Left renal pelvis (tissue), 4 donors: ENCODE data around the gene TARS3. TPM values are rescaled to one million over a fixed set of nuclear protein-coding genes. Genes with fewer than 3 reads are reported as not detected.
"Not testable (repeated sequence)": the region's sequence is repeated elsewhere in the genome, so short reads cannot be mapped to it uniquely, and the experiment has no call there.

Source experiments
- DNase-seq, 4 donors: peaks; one replicate each; pipeline ENCODE4 v3.0.0-alpha.2; 2013; ENCODE audit warnings: low read depth in 4 of 4, low spot score in 3 of 4
- polyA plus RNA-seq, 4 donors: library from polyadenylated mRNA; unstranded; fragments of 120-200 nt; gene quantifications; one replicate each; pipeline ENCODE4 v1.2.1, GENCODE V29; 2013; ENCODE audit not compliant: insufficient read length in 4 of 4

The TARS3 gene
- polyA plus RNA-seq, result 10 to 100 TPM; 16.3 to 23.0 (median 21.6) TPM

DNA sequence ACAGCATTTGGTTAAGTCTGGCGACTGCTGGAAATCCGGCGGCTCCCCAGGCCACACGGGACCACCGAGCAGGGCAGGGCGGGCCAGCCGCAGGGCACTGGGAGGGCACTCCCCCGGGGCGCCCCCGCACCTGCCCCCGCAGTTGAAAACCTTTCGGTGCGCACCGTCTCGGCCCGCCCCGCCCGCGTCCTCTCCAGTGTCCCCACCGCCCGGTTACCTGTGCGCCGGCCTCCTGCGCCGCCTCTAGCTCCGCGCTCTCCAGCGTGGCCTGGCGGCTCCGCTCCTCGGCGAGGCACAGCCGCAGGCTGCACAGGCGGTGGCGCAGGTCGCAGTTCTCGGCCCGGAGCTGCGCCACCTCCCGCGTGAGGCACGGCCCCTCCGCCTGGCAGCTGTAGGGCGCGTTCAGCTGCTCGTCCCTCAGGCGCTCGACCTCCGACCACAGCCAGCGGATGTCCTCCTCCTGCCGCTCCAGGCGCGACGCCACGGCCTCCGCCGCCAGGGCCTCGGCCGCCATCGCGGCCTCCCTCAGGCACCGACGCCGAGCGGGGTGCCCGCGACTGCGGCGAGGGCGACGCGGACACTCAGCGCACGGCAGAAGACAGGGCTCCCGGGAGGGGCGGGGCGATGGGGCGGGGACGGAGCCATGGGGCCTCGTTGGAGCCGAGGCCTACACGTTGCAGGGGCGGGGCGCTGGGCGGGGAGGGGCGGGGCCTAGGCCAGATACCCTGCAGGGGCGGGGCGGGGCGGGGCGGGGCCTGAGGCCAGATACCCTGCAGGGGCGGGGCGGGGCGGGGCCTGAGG is at the start of gene TARS3:
Gene TARS3 (minus strand): TSS at position 600 of the 801 bp plus-strand sequence. CDS start 86 bp downstream, at position 514.
- peak; percentile 67 to 81 (median 79) for DNase-seq

DNA sequence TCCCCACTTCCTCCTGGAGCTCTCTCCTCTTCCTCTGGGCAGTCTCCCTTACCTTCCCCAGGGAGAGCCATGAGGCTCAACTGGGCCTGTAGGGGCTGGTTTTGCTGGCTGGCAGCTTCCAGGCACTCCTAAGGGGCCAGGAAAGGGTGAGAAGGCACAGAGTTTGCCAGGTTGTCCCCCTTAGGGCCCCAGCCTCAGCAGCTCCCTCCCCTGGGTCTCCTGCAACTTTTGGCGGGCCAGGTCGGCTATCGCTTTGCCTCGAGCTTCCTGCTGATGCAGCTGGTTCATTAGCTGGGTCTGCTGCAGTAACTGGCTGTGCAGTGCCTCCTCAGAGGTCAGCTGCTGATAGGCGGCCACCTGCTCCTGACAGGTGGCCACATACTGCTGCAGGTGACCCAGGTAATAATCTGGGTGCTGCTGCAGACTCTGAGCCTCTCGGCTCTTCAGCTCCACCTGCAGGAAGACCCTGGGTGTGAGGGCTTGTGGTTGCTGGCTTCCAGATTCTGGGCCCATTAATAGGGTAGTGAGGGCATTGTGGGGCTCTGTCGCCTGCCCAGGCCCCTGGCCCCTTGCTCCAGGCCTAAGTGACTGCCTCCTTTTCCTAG is 49.3 kb upstream of the TARS3 start:
- no peak for DNase-seq

DNA sequence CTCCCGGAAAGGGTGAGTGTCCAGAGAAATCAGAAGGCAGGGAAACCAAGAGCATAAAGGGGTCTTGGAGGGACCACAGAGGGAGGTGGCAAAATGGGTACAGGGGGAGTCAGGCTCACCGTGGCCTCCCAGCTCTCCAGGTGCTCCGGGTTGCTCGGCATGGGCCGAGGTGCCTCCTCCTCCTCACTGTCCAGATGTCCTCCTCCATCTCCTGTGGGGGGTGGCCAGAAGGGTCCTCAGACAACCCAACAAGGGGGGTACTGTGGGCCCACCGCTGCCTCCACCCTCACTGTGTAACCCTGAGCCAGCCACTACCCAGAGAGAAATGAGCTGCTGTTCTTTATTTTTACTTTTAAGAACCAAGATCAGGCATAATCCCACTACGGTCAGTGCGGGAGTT is 48.6 kb upstream of the TARS3 start:
- DNase-seq, result no peak

DNA sequence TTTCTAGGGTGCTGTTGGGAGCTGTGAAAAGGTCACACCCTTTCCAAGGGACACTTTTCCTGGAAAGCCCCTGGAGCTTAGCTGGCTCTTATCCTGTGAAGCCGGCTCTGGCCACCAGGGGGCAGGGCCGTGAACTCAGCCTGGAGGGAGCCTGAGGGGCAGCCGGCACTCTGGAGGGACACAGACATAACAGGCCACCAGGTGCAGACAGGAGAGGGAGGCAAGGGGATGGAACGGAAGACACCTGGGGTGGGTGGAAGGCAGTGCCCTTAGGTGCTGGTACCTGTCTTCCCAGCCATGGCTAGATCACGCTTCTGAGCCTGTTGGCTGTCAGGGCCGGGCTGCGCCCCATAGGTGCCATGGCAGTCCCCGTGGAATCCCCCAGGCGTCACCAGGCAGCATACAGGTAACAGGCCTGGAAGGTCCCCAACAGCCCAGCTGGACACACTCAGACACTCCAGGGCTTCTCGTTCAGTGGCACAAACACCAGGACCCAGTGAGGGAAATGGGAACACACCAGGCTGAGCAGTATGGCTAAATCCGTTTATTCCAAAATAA is 42.9 kb upstream of the TARS3 start:
- DNase-seq, result not testable (repeated sequence)

DNA sequence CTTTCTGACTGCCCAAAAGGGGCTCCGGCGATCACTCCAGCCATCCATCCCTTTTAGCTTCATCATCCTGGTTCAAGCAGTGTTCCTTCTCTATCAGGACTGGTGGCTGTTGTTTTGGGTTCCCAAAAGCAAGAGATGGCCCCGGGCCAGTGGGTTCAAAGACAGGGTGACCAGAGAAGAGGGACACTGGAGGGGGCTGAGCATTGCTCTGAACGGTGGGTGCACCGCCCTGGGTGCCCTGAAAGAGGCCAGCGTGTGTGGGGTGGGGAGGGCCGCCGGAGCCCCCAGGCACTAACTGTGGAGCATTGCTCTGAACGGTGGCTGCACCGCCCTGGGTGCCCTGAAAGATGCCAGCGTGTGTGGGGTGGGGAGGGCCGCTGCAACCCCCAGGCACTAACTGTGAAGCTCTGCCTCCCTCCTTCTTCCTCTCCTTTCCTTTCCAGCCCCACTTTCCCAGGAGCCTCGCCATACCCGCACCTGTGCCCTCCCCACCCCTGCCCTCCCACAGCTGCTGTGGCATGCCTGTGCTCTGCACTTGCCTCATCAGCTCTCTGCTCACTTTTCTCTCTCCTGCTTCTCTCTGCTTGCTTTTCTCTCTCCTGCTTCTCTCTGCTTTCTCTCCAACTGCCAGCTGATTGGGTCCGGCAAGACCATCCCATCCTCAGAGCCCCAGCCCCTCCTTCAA is 41.6 kb upstream of the TARS3 start:
- DNase-seq, result no peak

DNA sequence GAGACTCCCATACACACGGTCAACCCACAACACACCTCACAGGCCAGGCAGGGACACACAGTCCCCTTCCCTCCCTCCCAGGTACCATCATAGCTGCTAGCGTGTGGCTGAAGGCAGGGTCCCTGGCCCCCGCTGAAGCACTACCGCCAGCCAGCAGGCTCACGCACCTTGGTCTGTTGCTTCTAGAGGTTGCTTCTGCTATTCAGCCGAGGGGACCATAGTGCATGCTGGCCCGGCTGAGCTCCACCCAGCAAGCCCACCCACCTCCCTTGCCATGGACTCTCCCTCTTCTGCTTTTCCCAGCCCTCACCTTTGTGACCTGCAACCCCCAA is 41.0 kb upstream of the TARS3 start:
- DNase-seq, result not testable (repeated sequence)

DNA sequence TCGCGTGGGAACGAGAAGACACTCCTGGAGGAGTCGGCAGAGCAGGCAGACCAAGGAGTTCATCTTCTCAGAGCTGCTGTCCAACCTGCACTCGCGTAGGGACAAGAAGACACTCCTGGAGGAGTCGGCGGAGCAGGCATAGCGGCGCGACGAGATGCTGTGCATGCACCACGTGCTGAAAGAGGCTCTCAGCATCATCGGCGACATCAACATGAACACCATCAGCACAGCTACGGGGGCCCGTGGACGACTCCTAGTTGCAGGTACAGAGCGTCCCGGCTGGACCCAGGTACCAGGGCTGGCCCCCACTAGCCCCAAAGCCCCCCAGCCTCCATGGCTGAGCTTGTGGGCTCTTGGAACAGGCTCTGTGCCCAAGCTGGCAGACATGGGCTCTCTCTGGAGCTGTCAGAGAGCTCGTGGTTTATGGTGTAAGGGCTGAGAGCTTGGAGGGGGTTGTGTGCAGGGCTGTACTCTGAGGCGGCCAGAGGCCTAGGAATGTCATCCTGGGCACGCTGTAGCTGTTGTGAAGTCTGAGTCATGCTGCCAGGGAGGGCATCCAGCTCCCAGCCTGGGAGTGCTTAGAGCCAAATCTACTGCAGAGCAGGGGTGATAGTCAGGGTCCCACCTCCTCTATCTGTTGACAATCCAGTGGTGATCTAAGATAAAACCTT is 40.5 kb upstream of the TARS3 start:
- DNase-seq, result not testable (repeated sequence)

DNA sequence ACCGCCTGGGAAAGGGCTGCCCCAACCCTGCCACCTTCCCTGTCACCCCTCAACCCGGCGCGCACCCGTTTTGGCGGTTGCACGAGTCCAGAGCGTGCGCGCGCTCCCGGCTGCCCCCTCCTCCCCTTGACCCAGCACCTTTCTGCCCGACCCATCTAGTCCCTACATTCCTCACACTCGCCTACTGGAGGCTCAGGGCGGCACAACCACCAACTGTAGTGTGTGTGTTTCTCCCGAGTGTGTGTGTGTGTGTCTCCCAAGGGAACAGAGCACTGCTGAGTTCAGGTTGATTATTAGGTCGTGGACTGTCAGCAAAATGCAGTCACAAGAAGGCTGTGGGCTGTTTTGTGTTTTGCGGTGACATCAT is 22.4 kb upstream of the TARS3 start:
- not testable (repeated sequence) for DNase-seq

DNA sequence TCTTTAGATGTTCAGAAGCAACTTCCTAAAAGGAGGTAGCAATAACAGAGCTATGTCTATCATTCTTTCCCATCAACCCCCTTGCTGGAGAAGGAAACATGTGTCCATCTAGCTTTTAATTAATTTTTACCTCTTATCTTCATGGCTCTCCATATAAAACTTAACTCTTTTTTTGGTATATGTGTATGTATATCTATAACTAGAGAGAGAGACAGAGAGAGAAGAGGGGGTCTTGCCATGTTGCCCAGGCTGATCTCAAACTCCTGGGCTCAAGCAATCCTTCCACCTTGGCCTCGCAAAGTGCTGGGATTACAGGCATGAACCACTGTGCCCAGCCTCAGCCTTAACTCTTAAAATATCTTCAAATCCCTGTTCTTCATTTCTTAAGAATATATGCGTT is 10.6 kb upstream of the TARS3 start:
- not testable (repeated sequence) for DNase-seq

DNA sequence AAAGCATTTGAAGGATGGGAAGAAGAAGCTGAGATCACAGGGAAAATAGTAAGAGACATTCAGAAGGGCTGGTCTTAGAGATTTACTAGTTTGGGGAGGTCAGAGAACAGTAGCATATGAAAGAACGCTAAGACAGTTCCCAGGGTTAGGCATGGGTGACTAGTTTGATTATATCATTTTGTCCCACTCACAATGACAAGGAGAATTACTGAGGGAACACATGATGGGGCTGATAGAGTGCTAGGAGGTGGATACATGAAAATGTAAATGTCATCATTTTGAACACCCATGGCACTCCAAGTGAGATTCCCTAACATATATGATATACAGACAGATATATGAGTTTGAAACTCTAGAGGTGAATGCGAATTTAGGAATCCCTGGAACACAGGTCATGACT is 9.3 kb upstream of the TARS3 start:
- no peak for DNase-seq

DNA sequence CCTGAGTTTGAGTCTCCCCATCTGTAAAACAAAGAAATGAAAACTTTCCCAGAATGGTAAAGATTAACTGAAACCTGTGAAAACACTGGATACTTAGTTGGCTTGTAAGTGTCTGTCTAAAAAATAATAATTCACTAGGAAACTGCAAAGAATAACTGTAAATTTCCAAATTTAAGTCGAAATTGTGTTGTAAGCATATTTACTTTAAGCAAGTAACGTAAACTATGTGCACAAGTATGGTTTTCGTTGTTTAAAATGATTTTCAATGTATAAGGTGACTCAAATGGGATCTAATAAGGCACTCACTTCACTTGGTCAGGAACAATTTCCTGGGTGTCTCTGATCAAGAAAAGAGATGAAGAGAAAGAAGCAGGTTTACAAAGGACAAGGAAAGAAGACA is 8.5 kb upstream of the TARS3 start:
- no peak for DNase-seq

DNA sequence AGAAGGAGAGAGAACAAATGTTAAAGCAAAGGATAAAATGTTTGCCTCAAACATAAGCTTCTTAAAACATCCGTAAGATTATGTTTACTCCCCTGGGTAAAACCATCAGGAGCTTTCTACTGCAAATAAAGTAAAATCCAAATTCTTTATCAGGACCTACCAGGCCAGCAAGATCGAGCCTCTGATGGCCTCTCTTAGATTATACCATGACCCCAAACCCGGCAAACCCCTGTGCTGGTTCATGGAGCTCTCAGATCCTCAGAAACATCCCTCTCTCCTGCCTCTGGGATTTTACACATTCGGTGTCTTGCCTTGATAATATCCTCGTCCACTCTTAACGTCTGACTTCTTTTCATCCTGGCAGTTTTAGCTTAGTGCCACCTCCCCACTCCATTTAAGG is 7.5 kb upstream of the TARS3 start:
- no peak for DNase-seq

DNA sequence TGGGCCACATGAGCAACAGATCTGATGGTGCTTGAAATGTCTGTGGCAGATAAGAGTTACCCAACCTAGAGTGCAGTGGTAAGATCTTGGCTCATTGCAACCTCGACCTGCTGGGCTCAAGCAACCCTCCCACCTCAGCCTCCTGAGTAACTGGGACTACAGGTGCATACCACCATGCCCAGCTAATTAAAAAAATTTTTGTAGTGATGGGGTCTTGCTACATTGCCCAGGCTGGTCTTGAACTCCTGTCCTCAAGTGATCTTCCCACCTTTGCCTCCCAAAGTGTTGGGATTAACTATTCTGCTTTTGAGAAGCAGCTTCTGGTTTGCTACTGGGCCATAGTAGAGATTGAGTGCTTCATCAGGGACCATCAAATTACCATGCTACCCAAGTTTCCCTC is 2.9 kb upstream of the TARS3 start:
- no peak for DNase-seq

DNA sequence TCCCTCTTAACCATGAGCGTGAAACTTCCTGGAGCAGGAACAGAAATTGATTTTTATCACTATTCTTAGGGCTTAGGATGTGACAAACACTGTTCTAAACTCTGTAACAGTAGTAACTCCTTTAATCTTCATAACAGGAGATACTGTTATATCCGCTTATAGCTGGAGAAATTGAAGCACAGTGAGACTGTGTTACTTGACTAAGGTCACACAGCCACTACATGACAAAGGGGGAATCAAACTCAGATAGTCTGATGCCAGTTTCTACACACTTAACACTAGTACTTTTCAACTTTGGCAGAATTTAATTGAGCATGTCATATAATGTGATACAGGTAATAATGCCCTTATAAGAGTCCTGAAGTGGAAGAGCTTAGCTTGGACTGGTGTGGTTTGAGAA is 800 bp upstream of the TARS3 start:
- no peak for DNase-seq

DNA sequence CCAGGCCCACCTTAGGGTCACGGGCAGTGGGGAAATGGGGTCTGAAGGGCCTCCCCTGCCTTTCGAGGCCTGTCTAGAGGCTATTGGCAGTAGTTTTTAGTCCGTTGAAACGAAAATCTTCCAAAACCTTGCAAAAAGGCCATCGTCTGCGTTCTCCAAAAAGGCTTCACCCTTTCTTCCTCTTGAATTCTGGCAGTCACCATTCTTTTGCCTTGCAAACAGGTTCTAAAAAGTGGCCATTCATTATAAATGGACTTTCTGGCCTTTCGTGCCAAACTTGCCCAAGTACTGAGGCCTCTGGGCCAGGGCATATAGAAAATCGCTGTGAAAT is 367 bp upstream of the TARS3 start:
- DNase-seq, result peak in 1 of 4 donors; percentile 3

DNA sequence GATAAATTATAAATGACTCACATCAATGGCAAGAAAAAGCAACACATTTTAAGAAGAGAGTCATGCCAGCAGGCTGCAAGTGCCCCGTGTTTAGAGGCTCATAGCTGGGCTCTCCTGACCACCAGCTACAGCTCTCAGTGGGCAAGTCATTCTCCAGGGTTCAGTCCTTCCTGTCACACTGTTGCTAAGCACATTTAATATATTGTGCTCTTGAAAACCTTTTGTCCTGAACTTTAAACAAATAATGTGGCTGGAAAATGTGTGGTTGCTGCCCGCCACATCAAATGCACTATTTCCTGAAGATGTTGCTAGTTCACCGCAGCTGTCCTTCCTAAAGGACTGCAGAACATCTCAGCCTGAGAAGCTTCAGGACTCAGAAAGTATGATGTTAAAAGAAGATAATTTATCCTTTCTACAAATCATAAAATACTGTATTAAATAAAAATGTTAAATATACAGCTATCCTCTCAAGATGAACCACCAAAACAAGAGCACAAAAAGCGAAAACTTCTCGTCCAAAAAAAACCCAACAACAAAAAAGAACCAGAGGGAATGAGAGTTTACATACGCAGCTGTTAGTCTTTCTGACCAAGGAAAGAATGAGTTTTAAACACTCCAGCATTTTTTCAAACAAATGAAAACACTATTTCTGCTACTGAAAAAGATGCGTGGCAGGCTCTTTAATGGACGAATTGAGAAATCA is 951 bp downstream of the TARS3 start:
- peak in 2 of 4 donors; percentile 5 to 6 for DNase-seq

DNA sequence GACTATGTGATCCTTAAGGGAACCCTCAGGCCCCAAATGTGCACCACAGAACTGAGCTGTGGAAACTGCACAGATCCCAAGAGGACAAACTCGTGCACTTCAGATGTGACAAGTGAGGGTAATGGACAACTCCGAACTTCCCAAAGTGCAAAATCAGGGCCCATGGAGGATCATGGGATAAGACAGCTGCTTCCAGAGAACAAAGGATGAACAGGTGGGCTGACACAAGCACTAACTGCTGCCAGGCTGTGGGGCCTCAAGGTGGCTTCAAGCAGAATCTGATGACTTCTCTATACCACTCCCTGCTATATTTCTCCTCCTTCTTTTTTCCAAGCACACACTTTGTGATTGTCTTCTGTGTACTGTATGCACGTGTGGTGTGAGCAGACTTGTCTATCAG is 5.4 kb downstream of the TARS3 start:
- no peak for DNase-seq

DNA sequence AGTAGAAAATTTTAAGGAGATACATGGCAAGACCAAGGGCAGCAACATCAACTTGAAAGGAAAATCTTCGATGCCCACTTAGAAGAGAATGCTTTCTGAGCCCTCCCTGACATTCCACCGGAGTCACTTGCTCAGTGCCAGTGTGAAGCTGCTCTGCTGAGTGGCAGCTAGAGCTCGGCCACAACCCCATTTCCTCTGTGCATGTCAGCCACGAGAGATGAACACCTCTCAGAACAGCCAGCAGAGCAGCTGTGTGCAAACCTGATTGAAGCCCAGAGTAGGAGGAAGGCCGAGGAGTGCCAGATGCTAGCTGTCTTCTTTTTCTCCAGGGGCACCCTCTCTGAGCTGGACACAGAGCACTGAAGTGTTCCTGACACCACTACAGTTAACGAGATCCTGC is 12.2 kb downstream of the TARS3 start:
- DNase-seq, result no peak

DNA sequence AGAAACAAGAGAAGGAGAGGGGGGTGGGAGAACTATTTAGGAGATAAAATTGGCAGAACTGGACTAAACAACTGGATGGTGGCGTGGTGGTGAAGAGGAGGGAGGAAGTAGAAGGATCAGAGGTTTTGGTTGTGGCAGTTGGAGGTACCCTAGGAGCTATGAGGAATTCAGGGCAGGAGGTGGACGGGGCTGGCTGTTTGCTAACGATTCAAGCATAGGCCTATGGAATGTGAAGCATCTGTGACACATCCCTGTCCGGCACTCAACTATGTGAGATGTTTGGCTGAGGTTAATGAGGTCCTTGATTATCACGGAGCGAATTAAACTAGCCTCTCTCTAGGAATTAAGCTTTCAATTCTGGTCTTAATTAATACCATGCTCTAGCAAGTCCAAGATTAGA is 13.5 kb downstream of the TARS3 start:
- DNase-seq, result no peak

DNA sequence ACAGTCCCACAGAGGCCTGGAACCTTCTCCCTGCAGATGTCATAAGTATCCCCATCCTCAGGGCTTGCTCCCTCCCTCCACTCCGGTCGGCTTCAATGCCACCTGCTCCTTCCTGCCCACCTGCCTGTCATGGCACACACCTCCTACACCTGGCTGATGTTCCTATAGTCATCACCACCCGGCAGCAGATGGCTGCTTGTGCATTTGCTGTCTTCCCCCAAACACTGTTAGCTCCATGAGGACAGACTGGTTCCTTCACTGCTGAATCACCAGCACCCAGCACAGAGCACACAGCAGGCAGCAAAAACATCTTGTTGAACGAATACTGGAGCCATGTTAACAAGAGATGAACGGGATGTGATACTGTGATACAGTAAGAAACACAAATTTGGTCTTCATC is 14.8 kb downstream of the TARS3 start:
- DNase-seq, result no peak

DNA sequence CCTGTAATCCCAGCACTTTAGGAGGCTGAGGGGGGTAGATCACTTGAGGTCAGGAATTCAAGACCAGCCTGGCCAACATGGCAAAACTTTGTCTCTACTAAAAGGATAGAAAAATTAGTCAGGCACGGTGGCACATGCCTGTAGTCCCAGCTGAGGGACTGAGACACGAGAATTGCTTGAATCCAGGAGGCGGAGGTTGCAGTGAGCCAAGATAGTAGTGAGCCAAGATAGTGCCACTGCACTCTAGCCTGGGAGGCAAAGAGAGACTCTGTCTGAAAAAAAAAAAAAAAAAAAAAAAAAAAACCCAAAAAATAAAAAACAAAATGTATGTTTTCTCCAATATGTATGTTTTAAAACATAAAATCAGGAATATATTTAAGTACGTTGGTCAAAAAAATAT is 16.3 kb downstream of the TARS3 start:
- DNase-seq, result no peak
